Measurements from ENCODE around the gene SLC25A47. TPM values are rescaled to one million over a fixed set of nuclear protein-coding genes. Genes with fewer than 3 reads are reported as not detected.

The SLC25A47 gene
- total and polyA plus RNA-seq, 2 experiments from 2014 or later: 0.09 TPM; not detected in 1

DNA sequence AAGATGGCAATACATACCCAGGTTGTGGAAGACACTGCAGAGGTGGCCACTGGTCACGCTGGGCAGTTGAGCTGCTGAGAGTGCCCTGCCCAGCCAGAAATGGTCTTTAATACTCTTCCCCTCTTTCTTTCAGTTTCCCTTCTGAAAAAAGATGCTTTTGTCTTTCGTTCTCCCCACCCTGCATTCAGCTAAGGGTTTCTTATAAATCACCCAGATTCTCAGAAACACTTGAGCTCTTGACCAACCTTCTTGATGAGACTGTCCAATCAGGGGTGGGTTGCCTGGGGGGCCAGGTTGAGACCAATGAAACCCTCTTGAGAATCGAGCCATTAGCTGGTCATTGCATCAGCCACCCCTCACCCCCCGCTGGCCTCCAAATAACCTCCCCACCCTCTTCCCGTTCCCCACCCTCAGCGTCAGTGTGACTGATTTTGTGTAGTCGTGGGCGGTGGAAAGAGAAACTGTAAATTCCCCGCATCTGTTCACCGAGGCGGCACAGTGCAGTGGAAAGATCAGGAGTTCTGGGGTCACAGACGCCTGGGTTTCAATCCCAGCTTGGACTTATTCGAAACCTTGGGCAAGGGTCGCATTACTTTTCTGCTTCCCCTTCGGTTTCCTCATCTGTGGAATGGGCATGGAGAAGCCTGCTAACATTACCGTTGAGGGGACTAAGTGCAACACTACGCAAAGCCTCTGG, 52.3 kb downstream of the SLC25A47 start:
- no peaks in the 10 kb centered on the region for H3K9me3 ChIP-seq (ENCODE audit: low read depth)
- H3K27ac ChIP-seq: peak overlapping the region; percentile 41
- peak in 1 of 2 donors; percentile 99 for DNase-seq (ENCODE audit: low read depth in 1 of 2, low spot score in 1 of 2)

DNA sequence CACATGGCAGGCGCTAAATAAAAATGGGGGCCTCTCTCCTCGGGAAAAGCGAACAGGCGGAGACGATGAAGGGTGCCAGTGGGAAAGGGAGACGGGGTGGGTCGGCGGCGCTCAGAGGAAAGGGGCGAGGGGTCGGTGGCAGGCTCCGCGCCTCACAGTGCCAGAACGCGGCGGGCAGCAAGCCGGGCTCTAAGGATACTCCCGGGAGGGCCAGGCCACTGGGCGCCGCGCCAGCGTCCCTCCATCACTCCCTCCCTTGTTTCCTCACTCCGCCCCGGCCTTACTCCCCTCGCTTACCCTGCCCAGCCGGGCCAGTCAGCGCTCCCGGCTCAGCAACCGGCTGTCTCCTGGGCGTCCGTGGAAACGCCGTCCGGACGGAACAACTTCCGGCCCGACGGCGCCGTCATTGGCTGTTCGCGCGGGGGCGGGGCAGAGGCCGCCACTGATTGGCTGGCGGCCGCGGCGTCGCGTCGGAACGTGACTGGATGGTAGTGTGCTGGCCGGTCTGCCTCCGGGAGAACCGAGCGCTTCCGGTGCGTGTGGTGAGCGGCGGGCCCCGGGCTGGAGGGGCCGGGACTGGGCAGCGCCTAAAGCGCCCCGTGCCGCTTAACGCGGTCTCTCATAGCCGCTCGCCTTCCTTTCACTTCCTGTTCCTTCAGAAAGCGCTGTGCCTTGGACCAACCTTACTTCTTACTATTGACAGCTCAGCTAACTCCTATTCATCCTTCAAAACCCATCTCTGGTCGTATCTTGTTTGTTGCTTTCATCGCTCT, 53.0 kb downstream of the SLC25A47 start, which contains the start of gene WDR25:
Gene WDR25 (plus strand): TSS at position 523 of the 773 bp plus-strand sequence.
- H3K36me3 ChIP-seq: no peaks in the 10 kb centered on the region

More for the DNA sequence above, 52.3 kb downstream of the SLC25A47 start:
- H3K4me3 ChIP-seq: peak overlapping the region; percentile 75
- TF ChIP-seq, protein P1, sequence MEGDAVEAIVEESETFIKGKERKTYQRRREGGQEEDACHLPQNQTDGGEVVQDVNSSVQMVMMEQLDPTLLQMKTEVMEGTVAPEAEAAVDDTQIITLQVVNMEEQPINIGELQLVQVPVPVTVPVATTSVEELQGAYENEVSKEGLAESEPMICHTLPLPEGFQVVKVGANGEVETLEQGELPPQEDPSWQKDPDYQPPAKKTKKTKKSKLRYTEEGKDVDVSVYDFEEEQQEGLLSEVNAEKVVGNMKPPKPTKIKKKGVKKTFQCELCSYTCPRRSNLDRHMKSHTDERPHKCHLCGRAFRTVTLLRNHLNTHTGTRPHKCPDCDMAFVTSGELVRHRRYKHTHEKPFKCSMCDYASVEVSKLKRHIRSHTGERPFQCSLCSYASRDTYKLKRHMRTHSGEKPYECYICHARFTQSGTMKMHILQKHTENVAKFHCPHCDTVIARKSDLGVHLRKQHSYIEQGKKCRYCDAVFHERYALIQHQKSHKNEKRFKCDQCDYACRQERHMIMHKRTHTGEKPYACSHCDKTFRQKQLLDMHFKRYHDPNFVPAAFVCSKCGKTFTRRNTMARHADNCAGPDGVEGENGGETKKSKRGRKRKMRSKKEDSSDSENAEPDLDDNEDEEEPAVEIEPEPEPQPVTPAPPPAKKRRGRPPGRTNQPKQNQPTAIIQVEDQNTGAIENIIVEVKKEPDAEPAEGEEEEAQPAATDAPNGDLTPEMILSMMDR (IDR thresholded peaks at IDR 0.05; ENCODE audit: low read depth, low read length): no peak
- no peaks in the 10 kb centered on the region for H3K36me3 ChIP-seq
- peaks cover 7% of the 10 kb centered on the region for H3K4me1 ChIP-seq (ENCODE audit: low read depth)
- no peaks in the 10 kb centered on the region for H3K27me3 ChIP-seq

DNA sequence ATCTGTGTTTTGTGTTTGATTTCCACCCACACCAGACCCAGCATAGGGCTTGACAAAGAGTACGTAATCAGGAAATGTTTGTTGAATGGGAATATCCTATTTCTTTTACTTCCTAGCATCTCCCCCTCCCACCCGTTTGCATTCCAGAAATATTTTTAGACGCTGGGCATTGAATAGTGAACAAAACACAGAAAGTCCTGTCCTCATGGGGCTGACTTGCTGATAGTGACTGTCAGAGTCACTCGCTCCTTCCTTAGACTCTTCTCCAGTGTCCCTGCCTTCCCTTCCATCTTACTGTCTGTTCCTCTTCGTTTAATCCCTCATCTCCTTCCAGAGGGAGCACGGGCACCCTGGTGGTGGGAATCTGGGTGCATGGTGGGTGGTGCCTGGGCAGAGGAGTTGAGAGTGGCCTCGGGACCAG, 53.6 kb downstream of the SLC25A47 start:
- Histone ChIP-seq H3K36me3 (no peaks in the 10 kb centered on the region), H3K9me3 (ENCODE audit: low read depth) (no peaks in the 10 kb centered on the region), H3K27me3 (no peaks in the 10 kb centered on the region), H3K4me1 (ENCODE audit: low read depth) (peaks cover 12% of the 10 kb centered on the region), H3K4me3 (peak overlapping the region; percentile 75), H3K27ac (peak overlapping the region; percentile 88)
- TF ChIP-seq, protein P1 (IDR thresholded peaks at IDR 0.05; ENCODE audit: low read depth, low read length): peak; percentile 39
- DNase-seq (ENCODE audit: low read depth in 1 of 2, low spot score in 1 of 2): peak in 1 of 2 donors; percentile 39

More for the DNA sequence above, 53.0 kb downstream of the SLC25A47 start, which contains the start of gene WDR25:
- peak; percentile 97 to 99 for DNase-seq (ENCODE audit: low read depth in 1 of 2, low spot score in 1 of 2)
- TF ChIP-seq, protein P1 (IDR thresholded peaks at IDR 0.05; ENCODE audit: low read depth, low read length): no peak
- H3K27me3 ChIP-seq: no peaks in the 10 kb centered on the region
- H3K9me3 ChIP-seq (ENCODE audit: low read depth): no peaks in the 10 kb centered on the region
- peaks cover 7% of the 10 kb centered on the region for H3K4me1 ChIP-seq (ENCODE audit: low read depth)
- peak within 1 kb of the TSS; percentile 75 for H3K4me3 ChIP-seq
- H3K27ac ChIP-seq: peak within 1 kb of the TSS; percentile 88

Other genes starting within 250 kb of the SLC25A47 start
- 0.49 and 2.7 TPM in 2 replicates for gene DEGS2, start 163.7 kb upstream of the SLC25A47 start, total RNA-seq
- 1.2 and 1.3 TPM in 2 replicates for gene DEGS2, start 163.7 kb upstream of the SLC25A47 start, polyA plus RNA-seq
- gene YY1, start 84.2 kb upstream of the SLC25A47 start, total RNA-seq: 64.2 and 73.4 TPM in 2 replicates
- 27.0 and 28.6 TPM in 2 replicates for gene YY1, start 84.2 kb upstream of the SLC25A47 start, polyA plus RNA-seq
- 63.3 and 125 TPM in 2 replicates for gene SLC25A29, start 16.9 kb upstream of the SLC25A47 start, total RNA-seq
- 49.4 and 55.8 TPM in 2 replicates for gene SLC25A29, start 16.9 kb upstream of the SLC25A47 start, polyA plus RNA-seq
- 13.1 and 17.2 TPM in 2 replicates for gene WDR25, start 53.1 kb downstream of the SLC25A47 start, total RNA-seq
- gene WDR25, start 53.1 kb downstream of the SLC25A47 start, polyA plus RNA-seq: 14.1 and 22.0 TPM in 2 replicates